ENCODE results near the gene RNF7. TPM values are rescaled to one million over a fixed set of nuclear protein-coding genes. Genes with fewer than 3 reads are reported as not detected.
A peak's percentile ranks its signal among the peaks of the same experiment; 100 is the strongest.

RNF7 gene
- total and polyA plus RNA-seq, 2 of the 13 experiments (the other 11 are each of a cell fraction or from before 2014, with no cell fraction given): 66.4 to 94.7 TPM

- TF ChIP-seq ZNF598 (CRISPR knock-in tag; IDR thresholded peaks at IDR 0.05; ENCODE audit: borderline replicate concordance) (peak; percentile 75; the same call in 1 of the 2 replicates), MIER3 (CRISPR knock-in tag; IDR thresholded peaks at IDR 0.05; ENCODE audit: borderline replicate concordance) (no peak), ZNF441 (CRISPR knock-in tag; IDR thresholded peaks at IDR 0.05; ENCODE audit: borderline replicate concordance) (peak; percentile 86; the same call in 1 of the 2 replicates), IRF2 (CRISPR knock-in tag; IDR thresholded peaks at IDR 0.05) (peak; percentile 73), CHD4 (IDR thresholded peaks at IDR 0.05; ENCODE audit: borderline replicate concordance, low read length) (no peak), HMGXB3 (CRISPR knock-in tag; IDR thresholded peaks at IDR 0.05; ENCODE audit: borderline replicate concordance) (0 out of 2 replicates have a peak, but pooled peaks have one; percentile 33), ZFP37 (CRISPR knock-in tag; IDR thresholded peaks at IDR 0.05; ENCODE audit: borderline replicate concordance) (0 out of 2 replicates have a peak, but pooled peaks have one; percentile 57), CHD2 (IDR thresholded peaks at IDR 0.05; ENCODE audit: low read depth, low read length) (no peak), CREB3 (CRISPR knock-in tag; IDR thresholded peaks at IDR 0.05) (0 out of 2 replicates have a peak, but pooled peaks have one; percentile 78), ZSCAN25 (CRISPR knock-in tag; IDR thresholded peaks at IDR 0.05) (peak; percentile 50; the same call in 1 of the 2 replicates), ZNF556 (CRISPR knock-in tag; IDR thresholded peaks at IDR 0.05; ENCODE audit: borderline replicate concordance) (peak; percentile 79; the same call in 1 of the 2 replicates), ARID5B (CRISPR knock-in tag; IDR thresholded peaks at IDR 0.05) (peak; percentile 46; the same call in 1 of the 2 replicates), ERF (CRISPR knock-in tag; IDR thresholded peaks at IDR 0.05) (peak; percentile 90), HNF1B (CRISPR knock-in tag; IDR thresholded peaks at IDR 0.05) (peak; percentile 18; the same call in 1 of the 2 replicates), ZNF781 (CRISPR knock-in tag; IDR thresholded peaks at IDR 0.05; ENCODE audit: borderline replicate concordance, not compliant biosample characterization) (peak; percentile 18), SOX13 (IDR thresholded peaks at IDR 0.05) (no peak), SOX13 (CRISPR knock-in tag; conservative IDR thresholded peaks at IDR 0.05 in 1 of 2, IDR thresholded peaks at IDR 0.05 in 1 of 2) (peak in 1 of 2 experiments; percentile 49; a peak in 1 of 4 replicates)
Measured at GRCh38 chr3:141738022-141738890, at the start of gene RNF7 (continued).
